GM19395 (cell line): ENCODE measurements around the gene CHST11.
"Not testable (repeated sequence)": the region's sequence is repeated elsewhere in the genome, so short reads cannot be mapped to it uniquely, and the experiment has no call there.

Experiments
- ATAC-seq: cut with Tn5 transposase; IDR thresholded peaks from one replicate; pipeline ENCODE4 v1.9.1; 2021; ENCODE audit warnings: mild to moderate bottlenecking, moderate library complexity; ENCODE audit not compliant: unreplicated experiment

The CHST11 gene

GRCh38 chr12:104600036-104600712 lies 143.4 kb downstream of the CHST11 start:
- no peak for ATAC-seq

GRCh38 chr12:104600790-104601739 lies 144.3 kb downstream of the CHST11 start:
- ATAC-seq: no peak

- no peak for ATAC-seq
Observed at GRCh38 chr12:104602406-104602805, 145.7 kb downstream of the CHST11 start.

- no peak for ATAC-seq
Observed at GRCh38 chr12:104602896-104603295, 146.1 kb downstream of the CHST11 start.

DNA sequence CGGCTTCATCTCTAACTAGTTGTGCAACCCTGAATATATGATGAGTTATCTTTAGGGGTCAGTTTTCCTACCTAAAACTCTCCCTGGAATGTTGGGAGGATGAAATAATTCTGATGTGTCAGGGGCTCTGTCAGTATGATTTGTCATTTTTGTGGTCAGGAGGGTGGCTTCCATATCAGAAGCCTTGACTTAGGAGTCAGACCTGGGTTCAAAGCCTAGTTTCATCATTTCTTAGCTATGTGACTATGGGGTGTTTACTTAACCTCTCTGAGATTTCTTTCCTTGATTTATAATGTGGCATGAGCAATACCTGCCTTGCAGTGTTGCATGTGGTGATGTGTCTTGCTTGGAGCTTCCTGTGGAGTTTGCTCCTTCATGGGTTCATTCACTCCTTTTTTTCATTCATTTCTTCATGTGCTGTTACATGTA lies 146.8 kb downstream of the CHST11 start:
- ATAC-seq: no peak

- peak; percentile 86 for ATAC-seq
Observed at GRCh38 chr12:104604070-104604994, 147.6 kb downstream of the CHST11 start.

DNA sequence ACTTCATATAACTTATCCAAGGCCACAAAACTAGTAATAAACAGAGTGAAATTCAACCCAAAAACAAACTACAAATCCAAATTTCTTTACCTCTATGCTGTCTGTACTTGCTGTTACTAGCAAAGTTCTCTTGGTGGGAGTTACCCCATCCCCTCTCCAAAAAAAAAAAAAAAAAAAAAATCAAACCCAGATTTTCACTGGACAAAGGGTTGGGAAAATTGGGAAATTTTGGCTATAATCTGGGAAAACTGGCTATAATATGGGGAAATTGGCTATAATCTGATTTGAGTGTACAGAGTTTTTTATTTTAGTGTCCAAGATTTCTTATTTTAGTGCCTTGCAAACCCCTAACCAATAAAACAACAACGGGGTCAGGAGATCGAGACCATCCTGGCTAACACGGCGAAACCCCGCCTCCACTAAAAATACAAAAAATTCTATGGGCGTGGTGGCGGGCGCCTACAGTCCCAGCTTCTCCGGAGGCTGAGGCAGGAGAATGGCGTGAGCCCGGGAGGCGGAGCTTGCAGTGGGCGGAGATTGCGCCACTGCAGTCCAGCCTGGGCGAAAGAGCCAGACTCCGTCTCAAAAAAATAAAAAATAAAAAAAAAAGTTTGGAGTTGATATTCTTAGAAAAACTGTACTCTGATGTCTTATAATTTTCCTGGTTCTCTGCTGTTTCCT lies 148.4 kb downstream of the CHST11 start:
- ATAC-seq: no peak

DNA sequence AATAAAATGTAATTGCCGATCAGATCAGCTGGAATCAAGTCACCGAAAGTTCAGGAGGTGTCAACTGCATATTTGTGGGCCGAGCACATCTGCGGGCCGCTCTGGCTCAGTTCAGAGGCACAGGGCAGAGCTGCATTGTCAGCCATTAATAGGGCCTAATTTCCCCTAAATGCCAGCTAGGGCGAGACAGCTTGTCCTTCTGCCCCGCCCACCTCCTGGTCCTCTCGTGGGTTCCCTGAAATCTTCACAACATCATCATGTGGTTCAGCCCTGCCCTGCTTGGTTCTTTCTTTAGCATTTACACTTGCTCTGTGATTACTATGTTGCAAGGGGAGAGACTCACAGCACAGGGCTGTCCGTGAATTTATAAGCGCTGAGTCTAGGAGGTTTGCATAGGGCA lies 148.9 kb downstream of the CHST11 start:
- no peak for ATAC-seq

DNA sequence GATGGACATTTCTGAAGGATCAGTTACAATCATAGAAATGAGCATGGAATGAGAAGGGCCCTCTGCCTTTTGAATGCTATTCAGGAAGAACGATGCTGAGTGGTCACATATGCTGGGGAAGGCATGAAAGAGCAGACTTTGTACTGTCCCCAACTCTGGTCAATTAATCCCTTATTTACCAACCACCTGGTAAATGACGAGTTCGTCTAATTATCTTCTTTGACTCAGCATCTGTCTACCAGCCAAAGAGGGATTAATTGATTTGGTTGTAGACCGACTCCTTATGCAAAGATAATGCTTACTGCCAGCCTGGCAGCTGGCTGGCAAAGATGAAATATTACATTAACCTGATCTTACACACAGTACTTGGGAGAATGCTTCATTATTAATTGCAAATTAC lies 152.2 kb downstream of the CHST11 start:
- ATAC-seq: no peak

GRCh38 chr12:104609445-104609844 lies 152.7 kb downstream of the CHST11 start:
- ATAC-seq: no peak

DNA sequence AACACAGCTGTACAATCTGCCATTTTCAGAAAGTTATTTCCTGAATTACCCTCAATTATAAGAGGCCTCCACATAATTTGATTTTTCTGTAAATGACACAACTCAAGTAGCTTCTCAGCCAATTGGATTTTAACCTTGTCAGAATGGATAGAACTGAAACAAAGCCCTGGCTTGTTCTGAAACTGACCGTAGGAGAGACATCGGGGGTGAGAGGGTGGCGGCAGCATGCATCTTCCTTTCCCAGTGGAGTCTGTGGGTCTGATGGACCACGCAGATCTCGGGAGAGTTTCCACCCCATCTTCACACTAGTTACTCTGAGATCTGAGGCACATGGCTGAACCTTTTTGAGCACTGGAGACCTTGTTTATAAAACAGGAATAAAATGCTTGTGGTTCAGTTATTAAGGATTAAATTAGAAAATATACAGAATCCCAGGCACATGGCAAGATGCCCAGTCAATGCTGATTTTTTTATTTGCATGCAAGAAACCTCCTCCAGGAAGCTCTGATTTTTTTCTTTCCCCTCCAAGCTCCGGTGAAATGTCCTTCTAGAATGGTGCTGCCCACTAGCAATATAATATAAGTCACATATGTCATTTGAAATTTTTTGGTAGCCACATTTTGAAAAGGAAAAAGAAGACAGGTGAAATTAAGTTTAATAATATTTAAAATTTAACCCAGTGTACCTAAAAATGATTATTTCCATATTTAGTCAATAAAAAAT lies 153.9 kb downstream of the CHST11 start:
- no peak for ATAC-seq

DNA sequence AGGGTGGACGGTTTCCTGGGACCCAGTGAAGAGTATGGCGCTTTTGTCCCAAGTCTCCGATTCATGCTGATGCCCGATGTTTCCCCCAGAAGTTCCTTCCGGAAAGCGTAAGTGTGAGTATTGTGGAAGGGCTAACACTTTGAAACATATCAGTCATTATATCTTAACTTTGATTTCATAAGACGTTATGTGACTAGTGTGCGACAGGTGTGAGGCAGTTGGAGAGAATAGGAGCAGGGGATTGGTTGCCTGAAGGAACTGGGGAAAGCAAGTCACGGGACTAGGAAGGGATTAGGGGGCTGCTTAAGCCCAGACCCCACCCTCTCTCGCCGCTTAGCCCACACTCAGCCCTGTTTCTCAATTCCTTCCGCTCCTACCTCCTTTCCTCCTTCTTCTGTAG lies 154.9 kb downstream of the CHST11 start:
- ATAC-seq: no peak

GRCh38 chr12:104613372-104613771 lies 156.6 kb downstream of the CHST11 start:
- ATAC-seq: not testable (repeated sequence)

DNA sequence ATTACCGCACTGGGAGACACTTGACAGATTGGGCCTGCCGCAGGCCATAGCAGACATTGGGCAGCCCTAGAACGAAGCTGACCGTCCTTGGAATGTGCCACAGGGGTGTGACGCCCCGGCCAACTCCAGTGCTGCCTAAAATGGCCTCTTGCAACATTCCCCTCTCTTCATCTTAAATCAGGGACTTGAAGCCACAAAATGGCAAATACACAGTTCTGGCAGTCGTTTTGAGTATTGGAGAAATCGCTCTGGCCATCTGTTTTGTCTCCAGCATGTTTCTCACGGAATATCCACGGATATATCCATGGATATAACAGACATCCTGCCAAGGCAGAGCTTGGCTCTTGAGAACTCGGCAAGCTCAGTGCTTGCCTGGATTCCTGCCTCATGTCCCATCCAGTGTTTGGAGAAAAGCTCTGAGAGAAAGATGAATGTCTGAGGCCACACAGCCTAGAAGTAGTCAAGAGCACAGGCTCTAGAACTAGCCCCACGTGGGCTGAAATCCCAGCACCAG lies 158.4 kb downstream of the CHST11 start:
- no peak for ATAC-seq

DNA sequence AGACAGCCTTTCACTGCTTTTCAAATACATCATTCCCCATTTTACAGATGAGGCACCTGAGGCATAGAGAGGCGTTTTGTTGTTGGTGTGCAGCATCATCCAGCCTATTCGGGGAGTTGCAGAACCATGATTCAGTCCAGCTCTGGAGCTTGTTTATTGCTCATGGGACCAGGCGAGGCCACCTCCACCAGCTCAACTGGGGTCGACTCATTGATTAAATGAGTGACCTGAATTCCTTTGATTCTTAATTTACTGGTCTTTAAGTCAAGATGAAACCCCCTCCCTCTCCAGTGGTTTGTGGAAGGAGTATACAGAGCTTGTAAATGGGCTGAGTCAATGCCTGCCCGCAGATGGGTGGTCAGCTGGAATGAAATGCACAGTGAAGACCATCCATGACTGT lies 161.9 kb downstream of the CHST11 start:
- no peak for ATAC-seq

DNA sequence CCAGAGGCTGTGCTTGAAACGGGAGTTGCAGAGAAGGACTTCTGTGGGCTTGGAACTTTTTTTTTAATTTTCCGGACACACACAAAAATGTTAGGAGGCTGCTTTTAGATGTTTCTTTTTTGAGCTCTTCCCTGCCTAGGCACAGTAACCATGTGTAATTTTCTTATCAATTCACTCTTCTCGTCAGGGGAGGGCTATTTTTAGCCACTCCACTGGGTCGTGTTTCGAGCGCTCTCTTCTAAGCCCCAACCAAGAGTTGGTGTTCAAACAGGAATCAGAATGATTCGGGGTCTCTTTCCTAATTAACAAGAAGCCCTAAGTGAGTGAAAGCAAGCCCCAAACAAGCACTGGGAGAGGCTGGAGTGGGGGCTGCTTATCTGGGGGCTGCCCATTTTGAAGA lies 162.6 kb downstream of the CHST11 start:
- no peak for ATAC-seq

- ATAC-seq: no peak
Observed at GRCh38 chr12:104620837-104621531, 164.2 kb downstream of the CHST11 start.

DNA sequence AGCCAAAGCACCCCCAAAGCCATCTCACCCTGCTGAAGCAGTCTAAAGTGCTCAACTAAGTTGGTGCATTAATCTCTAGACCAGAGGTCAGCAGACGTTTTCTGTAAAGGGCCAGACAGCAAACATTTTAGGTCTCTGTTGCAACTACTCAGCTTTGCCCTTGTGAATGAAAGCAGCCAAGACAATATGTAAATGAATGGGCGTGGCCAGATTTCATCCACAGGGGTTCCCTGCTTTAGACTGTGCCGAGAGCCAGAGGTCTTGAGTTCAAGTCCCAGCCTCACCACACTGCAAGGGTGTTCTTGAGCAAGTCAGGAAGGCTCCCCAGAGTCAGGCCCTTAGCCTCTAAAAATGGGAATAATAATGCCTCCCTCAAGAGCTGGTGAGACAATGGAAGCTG lies 166.2 kb downstream of the CHST11 start:
- ATAC-seq: no peak

DNA sequence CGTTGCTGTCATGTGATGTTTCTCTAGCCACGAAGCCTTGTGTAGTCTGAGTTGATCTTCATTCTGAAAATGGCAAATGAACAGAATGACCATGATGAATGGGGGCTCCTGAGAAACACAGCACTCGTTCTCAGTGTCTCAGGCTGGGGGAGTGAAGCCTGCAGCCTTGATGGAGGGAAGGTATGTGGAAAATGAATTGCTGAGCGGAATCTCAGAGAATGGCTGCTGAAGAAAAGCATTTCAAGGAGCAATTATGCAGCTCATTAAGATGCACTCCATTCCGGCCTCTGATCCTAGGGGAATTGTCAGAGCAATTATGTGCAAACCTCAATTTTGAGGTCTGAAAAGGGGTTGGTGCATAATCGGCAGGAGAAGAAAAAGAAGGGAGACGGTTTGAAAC lies 167.1 kb downstream of the CHST11 start:
- no peak for ATAC-seq
